ENCODE results near the gene PLCB4.

GRCh38 chr20:9369557-9369956 is 300.7 kb downstream of the PLCB4 start:
- TF ChIP-seq CTCF (IDR thresholded peaks at IDR 0.05) (no peak), POLR2A (IDR thresholded peaks at IDR 0.05) (no peak), POLR2AphosphoS5 (IDR thresholded peaks at IDR 0.05) (no peak), EP300 (IDR thresholded peaks at IDR 0.05) (no peak)
